ENCODE data around the gene LPO.

LPO gene

GRCh38 chr17:58306131-58306951, 68.0 kb downstream of the LPO start:
- DNase-seq = no peak

- DNase-seq = no peak
Observed at GRCh38 chr17:58307468-58308172, 69.2 kb downstream of the LPO start.

GRCh38 chr17:58308173-58308984, 70.0 kb downstream of the LPO start:
- DNase-seq = no peak

- no peak for DNase-seq
Observed at GRCh38 chr17:58308985-58309917, 70.9 kb downstream of the LPO start.

GRCh38 chr17:58309918-58310259, 71.5 kb downstream of the LPO start:
- DNase-seq = no peak

- DNase-seq = no peak
Observed at GRCh38 chr17:58310511-58311428, 72.4 kb downstream of the LPO start.

- DNase-seq = no peak
Observed at GRCh38 chr17:58311429-58311894, 73.1 kb downstream of the LPO start.

- DNase-seq = no peak
Observed at GRCh38 chr17:58312021-58312630, 73.7 kb downstream of the LPO start.

GRCh38 chr17:58312829-58313228, 74.4 kb downstream of the LPO start:
- no peak for DNase-seq

- DNase-seq = no peak
Observed at GRCh38 chr17:58313815-58314705, 75.7 kb downstream of the LPO start.

GRCh38 chr17:58314706-58315015, 76.3 kb downstream of the LPO start:
- no peak for DNase-seq

GRCh38 chr17:58315281-58315711, 76.9 kb downstream of the LPO start:
- no peak for DNase-seq

- DNase-seq = no peak
Observed at GRCh38 chr17:58315750-58316149, 77.4 kb downstream of the LPO start.

- DNase-seq = no peak
Observed at GRCh38 chr17:58316260-58316960, 78.0 kb downstream of the LPO start.

- DNase-seq = peak in 1 of 2 experiments; percentile 24
Observed at GRCh38 chr17:58317421-58318064, 79.2 kb downstream of the LPO start.

- DNase-seq = no peak
Observed at GRCh38 chr17:58318065-58318481, 79.7 kb downstream of the LPO start.

Data from NCI-H446 (cell line).